ENCODE measurements around the gene LY6G5B.

- TF ChIP-seq CTCF (conservative IDR thresholded peaks at IDR 0.05) (no peak), ZFX (IDR thresholded peaks at IDR 0.05) (peak; percentile 57; the same call in 1 of the 2 replicates)
These were observed 4.1 kb upstream of the LY6G5B start, which contains the start of gene CSNK2B for GRCh38 chr6:31665501-31666336.
